K562 (cell line): ENCODE data around the gene ALDH18A1. TPM values are rescaled to one million over a fixed set of nuclear protein-coding genes. Genes with fewer than 3 reads are reported as not detected.

Experiments
- ELF4 ChIP-seq: fragments of 450-650 bp; formaldehyde crosslinking; IDR thresholded peaks from 2 replicates; pipeline ENCODE4 v1.4.0; 2022; ENCODE audit warnings: missing genetic modification characterization
- ESRRB ChIP-seq: fragments of 250-450 bp; sonication (Bioruptor Pico); IDR thresholded peaks from 2 replicates; pipeline ENCODE4 v1.5.0; 2020; ENCODE audit warnings: mild to moderate bottlenecking, moderate library complexity, borderline replicate concordance
- FIP1L1 ChIP-seq: fragments of 200-400 bp; formaldehyde crosslinking; IDR thresholded peaks from 2 replicates; pipeline ENCODE4 v1.6.1; 2018; ENCODE audit warnings: mild to moderate bottlenecking, low read depth, low read length; ENCODE audit not compliant: poor library complexity, severe bottlenecking
- HDGF ChIP-seq: fragments of 450-650 bp; IDR thresholded peaks from 2 replicates; pipeline ENCODE4 v1.6.1; 2016
- HSF4 ChIP-seq: fragments of 250-450 bp; sonication (Bioruptor Pico); IDR thresholded peaks from 2 replicates; pipeline ENCODE4 v2.1.2; 2022; ENCODE audit warnings: mild to moderate bottlenecking, moderate library complexity, borderline replicate concordance
- KHSRP ChIP-seq: fragments of 450-650 bp; IDR thresholded peaks from 2 replicates; pipeline ENCODE4 v1.6.1; 2017
- NBN ChIP-seq: fragments of 450-650 bp; IDR thresholded peaks from 2 replicates; pipeline ENCODE4 v1.6.1; 2016; ENCODE audit warnings: low read depth, mild to moderate bottlenecking
- NFIC ChIP-seq: fragments of 450-650 bp; IDR thresholded peaks from 2 replicates; pipeline ENCODE4 v1.6.1; 2017; ENCODE audit warnings: mild to moderate bottlenecking, inconsistent platforms
- SMAD2 ChIP-seq: fragments of 150-350 bp; IDR thresholded peaks from 2 replicates; pipeline ENCODE4 v1.6.1; 2014; ENCODE audit warnings: low read depth, mild to moderate bottlenecking, low read length
- STAT5B ChIP-seq: fragments of 250-450 bp; sonication (Bioruptor Pico); IDR thresholded peaks from 2 replicates; pipeline ENCODE4 v1.8.0; 2021; ENCODE audit warnings: mild to moderate bottlenecking, inconsistent platforms
- ZNF12 ChIP-seq: sonication (generic); formaldehyde crosslinking; IDR thresholded peaks from 2 replicates; pipeline ENCODE4 v1.4.0; 2020; ENCODE audit warnings: mild to moderate bottlenecking, missing genetic modification reagents
- polyA plus RNA-seq, 8 experiments: library from polyadenylated mRNA; depleted of rRNA in 4 of 8; stranded (reverse) in 5 of 8; unstranded in 3 of 8; fragments of >200 nt; fragmentation: Nextera tagmentation in 2 of 8; fragmentation: Illumina TruSeq in 1 of 8; extraction: Ambion mirVana in 2 of 8; extraction: Trizol in 1 of 8; gene quantifications; 2 replicates each; pipeline versions ENCODE4 v1.2.1 to v1.2.3, GENCODE V29; 2011 to 2014; ENCODE audit warnings: inconsistent platforms in 1 of 8, missing spikeins in 1 of 8
- total RNA-seq, 7 experiments: library from RNA; depleted of rRNA in 6 of 7; stranded (reverse); fragments of >200 nt in 6 of 7; fragmentation: Illumina TruSeq in 2 of 7; extraction: Trizol in 2 of 7; gene quantifications; 2 replicates each; pipeline versions ENCODE4 v1.2.1 to v1.2.3, GENCODE V29; 2011 to 2021; ENCODE audit warnings: low replicate concordance in 1 of 7
- TF ChIP-seq, protein P1 (sequence below): sonication (generic); formaldehyde crosslinking; IDR thresholded peaks from 2 replicates; pipeline ENCODE4 v1.8.0; 2023; ENCODE audit warnings: mild to moderate bottlenecking, missing genetic modification reagents
- TF ChIP-seq, protein P2 (sequence below): IDR thresholded peaks from 3 replicates; pipeline ENCODE4 v1.6.1; 2011; ENCODE audit warnings: borderline replicate concordance, mild to moderate bottlenecking; ENCODE audit not compliant: insufficient read length, insufficient read depth
- TF ChIP-seq, protein P3 (sequence below): fragments of 250-450 bp; sonication (Bioruptor Pico); IDR thresholded peaks from 2 replicates; pipeline ENCODE4 v1.9.0; 2021; ENCODE audit warnings: mild to moderate bottlenecking
- TF ChIP-seq, protein P4 (sequence below): sonication (generic); formaldehyde crosslinking; IDR thresholded peaks from 2 replicates; pipeline ENCODE4 v1.8.1; 2023; ENCODE audit warnings: mild to moderate bottlenecking, missing genetic modification reagents
- TF ChIP-seq, protein P5 (sequence below), 2 experiments: IDR thresholded peaks; 2 replicates each; pipeline ENCODE4 v1.6.1; 2011; ENCODE audit warnings: borderline replicate concordance in 1 of 2, control low read depth in 1 of 2, low read depth in 1 of 2, low read length in 1 of 2, mild to moderate bottlenecking in 1 of 2, mixed read lengths in 1 of 2, moderate library complexity in 1 of 2; ENCODE audit not compliant: insufficient read depth in 1 of 2, insufficient read length in 1 of 2, poor library complexity in 1 of 2, severe bottlenecking in 1 of 2; ENCODE audit errors: extremely low read depth in 1 of 2
- TF ChIP-seq, protein P6 (sequence below): fragments of 450-650 bp; IDR thresholded peaks from 2 replicates; pipeline ENCODE4 v1.7.1; 2018; ENCODE audit warnings: mild to moderate bottlenecking, low read depth; ENCODE audit not compliant: partially characterized antibody

The ALDH18A1 gene
- total and polyA plus RNA-seq, 9 of the 15 experiments (the other 6 are each of a cell fraction or from before 2014, with no cell fraction given), result 12.0 to 83.3 (median 43.8) TPM

DNA sequence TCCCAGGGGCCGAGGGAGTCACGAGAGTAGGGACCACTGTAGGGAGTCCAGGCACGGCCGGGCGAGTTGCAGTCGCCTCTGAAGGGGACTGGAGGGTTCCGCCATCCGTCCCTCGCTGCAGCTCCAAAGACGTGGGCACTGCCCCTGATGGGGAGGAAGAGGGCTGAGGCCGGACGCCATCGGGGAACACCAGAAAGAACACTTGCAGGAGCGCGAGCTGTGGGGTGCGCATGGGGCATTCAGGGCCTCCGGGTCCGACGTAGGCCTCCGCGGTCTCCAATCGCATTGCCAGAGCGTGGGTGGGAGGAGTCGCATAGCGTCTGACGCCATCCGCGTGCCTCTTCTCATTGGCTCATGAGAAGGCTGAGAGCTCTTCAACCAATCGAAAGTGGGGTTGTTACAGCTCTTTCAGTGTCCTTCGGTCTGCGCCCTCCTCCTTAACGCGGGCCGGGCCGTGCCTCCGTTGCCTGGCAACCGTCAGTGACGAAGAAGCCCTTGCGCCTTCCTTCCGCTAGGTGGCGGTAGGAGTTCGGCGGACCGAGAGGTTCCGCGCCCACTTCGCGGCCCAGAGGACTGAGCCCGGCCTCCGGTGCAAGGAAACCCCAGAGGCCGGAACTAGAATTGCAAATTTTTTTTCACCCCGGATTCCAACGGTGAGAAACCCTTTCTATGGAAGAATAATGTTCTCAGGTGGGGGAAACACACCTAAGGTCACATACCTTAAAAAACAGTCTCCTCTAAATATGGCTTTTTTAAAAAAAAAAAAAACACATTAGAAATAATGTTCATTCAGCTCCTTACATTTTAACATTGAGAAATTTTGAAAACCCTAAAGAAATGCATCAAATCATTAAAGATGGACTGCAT, 37.4 kb upstream of the ALDH18A1 start, which contains the start of gene TCTN3 (continued):
- TF ChIP-seq, protein P1, sequence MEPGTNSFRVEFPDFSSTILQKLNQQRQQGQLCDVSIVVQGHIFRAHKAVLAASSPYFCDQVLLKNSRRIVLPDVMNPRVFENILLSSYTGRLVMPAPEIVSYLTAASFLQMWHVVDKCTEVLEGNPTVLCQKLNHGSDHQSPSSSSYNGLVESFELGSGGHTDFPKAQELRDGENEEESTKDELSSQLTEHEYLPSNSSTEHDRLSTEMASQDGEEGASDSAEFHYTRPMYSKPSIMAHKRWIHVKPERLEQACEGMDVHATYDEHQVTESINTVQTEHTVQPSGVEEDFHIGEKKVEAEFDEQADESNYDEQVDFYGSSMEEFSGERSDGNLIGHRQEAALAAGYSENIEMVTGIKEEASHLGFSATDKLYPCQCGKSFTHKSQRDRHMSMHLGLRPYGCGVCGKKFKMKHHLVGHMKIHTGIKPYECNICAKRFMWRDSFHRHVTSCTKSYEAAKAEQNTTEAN (CRISPR knock-in tag), result no peak
- TF ChIP-seq HDGF (no peak), HSF4 (CRISPR knock-in tag) (no peak), FIP1L1 (no peak), NFIC (no peak), ESRRB (CRISPR knock-in tag) (no peak), ZNF12 (CRISPR knock-in tag) (no peak), ELF4 (CRISPR knock-in tag) (no peak), NBN (no peak), SMAD2 (no peak), KHSRP (0 out of 2 replicates have a peak, but pooled peaks have one; percentile 10), STAT5B (CRISPR knock-in tag) (no peak)
- TF ChIP-seq, protein P2, sequence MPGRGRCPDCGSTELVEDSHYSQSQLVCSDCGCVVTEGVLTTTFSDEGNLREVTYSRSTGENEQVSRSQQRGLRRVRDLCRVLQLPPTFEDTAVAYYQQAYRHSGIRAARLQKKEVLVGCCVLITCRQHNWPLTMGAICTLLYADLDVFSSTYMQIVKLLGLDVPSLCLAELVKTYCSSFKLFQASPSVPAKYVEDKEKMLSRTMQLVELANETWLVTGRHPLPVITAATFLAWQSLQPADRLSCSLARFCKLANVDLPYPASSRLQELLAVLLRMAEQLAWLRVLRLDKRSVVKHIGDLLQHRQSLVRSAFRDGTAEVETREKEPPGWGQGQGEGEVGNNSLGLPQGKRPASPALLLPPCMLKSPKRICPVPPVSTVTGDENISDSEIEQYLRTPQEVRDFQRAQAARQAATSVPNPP, result no peak
- TF ChIP-seq, protein P3, sequence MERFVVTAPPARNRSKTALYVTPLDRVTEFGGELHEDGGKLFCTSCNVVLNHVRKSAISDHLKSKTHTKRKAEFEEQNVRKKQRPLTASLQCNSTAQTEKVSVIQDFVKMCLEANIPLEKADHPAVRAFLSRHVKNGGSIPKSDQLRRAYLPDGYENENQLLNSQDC (CRISPR knock-in tag), result no peak
- TF ChIP-seq, protein P4, sequence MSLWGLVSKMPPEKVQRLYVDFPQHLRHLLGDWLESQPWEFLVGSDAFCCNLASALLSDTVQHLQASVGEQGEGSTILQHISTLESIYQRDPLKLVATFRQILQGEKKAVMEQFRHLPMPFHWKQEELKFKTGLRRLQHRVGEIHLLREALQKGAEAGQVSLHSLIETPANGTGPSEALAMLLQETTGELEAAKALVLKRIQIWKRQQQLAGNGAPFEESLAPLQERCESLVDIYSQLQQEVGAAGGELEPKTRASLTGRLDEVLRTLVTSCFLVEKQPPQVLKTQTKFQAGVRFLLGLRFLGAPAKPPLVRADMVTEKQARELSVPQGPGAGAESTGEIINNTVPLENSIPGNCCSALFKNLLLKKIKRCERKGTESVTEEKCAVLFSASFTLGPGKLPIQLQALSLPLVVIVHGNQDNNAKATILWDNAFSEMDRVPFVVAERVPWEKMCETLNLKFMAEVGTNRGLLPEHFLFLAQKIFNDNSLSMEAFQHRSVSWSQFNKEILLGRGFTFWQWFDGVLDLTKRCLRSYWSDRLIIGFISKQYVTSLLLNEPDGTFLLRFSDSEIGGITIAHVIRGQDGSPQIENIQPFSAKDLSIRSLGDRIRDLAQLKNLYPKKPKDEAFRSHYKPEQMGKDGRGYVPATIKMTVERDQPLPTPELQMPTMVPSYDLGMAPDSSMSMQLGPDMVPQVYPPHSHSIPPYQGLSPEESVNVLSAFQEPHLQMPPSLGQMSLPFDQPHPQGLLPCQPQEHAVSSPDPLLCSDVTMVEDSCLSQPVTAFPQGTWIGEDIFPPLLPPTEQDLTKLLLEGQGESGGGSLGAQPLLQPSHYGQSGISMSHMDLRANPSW (CRISPR knock-in tag), result no peak
- TF ChIP-seq, protein P5, sequence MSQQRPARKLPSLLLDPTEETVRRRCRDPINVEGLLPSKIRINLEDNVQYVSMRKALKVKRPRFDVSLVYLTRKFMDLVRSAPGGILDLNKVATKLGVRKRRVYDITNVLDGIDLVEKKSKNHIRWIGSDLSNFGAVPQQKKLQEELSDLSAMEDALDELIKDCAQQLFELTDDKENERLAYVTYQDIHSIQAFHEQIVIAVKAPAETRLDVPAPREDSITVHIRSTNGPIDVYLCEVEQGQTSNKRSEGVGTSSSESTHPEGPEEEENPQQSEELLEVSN (IDR thresholded peaks at IDR 0.05; ENCODE audit: borderline replicate concordance in 1 of 2, extremely low read depth in 1 of 2, insufficient read depth in 1 of 2, insufficient read length in 1 of 2, low read depth in 1 of 2, low read length in 1 of 2, poor library complexity in 1 of 2, severe bottlenecking in 1 of 2), result no peak
- TF ChIP-seq, protein P6, sequence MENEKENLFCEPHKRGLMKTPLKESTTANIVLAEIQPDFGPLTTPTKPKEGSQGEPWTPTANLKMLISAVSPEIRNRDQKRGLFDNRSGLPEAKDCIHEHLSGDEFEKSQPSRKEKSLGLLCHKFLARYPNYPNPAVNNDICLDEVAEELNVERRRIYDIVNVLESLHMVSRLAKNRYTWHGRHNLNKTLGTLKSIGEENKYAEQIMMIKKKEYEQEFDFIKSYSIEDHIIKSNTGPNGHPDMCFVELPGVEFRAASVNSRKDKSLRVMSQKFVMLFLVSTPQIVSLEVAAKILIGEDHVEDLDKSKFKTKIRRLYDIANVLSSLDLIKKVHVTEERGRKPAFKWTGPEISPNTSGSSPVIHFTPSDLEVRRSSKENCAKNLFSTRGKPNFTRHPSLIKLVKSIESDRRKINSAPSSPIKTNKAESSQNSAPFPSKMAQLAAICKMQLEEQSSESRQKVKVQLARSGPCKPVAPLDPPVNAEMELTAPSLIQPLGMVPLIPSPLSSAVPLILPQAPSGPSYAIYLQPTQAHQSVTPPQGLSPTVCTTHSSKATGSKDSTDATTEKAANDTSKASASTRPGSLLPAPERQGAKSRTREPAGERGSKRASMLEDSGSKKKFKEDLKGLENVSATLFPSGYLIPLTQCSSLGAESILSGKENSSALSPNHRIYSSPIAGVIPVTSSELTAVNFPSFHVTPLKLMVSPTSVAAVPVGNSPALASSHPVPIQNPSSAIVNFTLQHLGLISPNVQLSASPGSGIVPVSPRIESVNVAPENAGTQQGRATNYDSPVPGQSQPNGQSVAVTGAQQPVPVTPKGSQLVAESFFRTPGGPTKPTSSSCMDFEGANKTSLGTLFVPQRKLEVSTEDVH, result peak; percentile 19
